Naive thymus-derived CD8-positive, alpha-beta T cell (primary cell): ENCODE measurements around the gene PCIF1. TPM values are rescaled to one million over a fixed set of nuclear protein-coding genes. Genes with fewer than 3 reads are reported as not detected.
"Not testable (repeated sequence)": the region's sequence is repeated elsewhere in the genome, so short reads cannot be mapped to it uniquely, and the experiment has no call there.

Experiments used
- ATAC-seq, 2 donors: fragments of 150-1000 bp; cut with Tn5 transposase in 1 of 2; sonication (Bioruptor Pico), chemical (Tn5 transposase) in 1 of 2; 1 replicate in 1 of 2; 2 replicates in 1 of 2; pipeline ENCODE4 v1.10.0; 2021; ENCODE audit warnings: mild to moderate bottlenecking in 2 of 2, moderate library complexity in 2 of 2
- POLR2A ChIA-PET: fragments of 350-600 bp; sonication (Branson Sonifier 250); formaldehyde crosslinking; loops from one replicate; lab custom pipeline; 2021; ENCODE audit warnings: antibody characterized with exemption; lab: Charles Lee
- DNase-seq, 10 donors: peaks; one replicate each; pipeline versions ENCODE4 v3.0.0 to v3.0.0-alpha.2; 2020 to 2022
- H3K27ac Mint-ChIP-seq, 10 donors: one replicate each; pipeline ENCODE4 v1.8.0; 2020 to 2022; ENCODE audit warnings: mild to moderate bottlenecking in 10 of 10, mixed read lengths in 10 of 10, moderate library complexity in 4 of 10, inconsistent platforms in 1 of 10
- H3K27me3 Mint-ChIP-seq, 5 donors: one replicate each; pipeline ENCODE4 v1.8.0; 2021 to 2022; ENCODE audit warnings: mixed read lengths in 5 of 5
- H3K36me3 Mint-ChIP-seq, 3 donors: one replicate each; pipeline ENCODE4 v1.8.0; 2020 to 2022; ENCODE audit warnings: mixed read lengths in 3 of 3, mild to moderate bottlenecking in 2 of 3, inconsistent platforms in 1 of 3
- H3K4me1 Mint-ChIP-seq, 4 donors: one replicate each; pipeline ENCODE4 v1.8.0; 2021 to 2022; ENCODE audit warnings: mixed read lengths in 4 of 4
- H3K4me3 Mint-ChIP-seq, 10 donors: one replicate each; pipeline ENCODE4 v1.8.0; 2020 to 2022; ENCODE audit warnings: mild to moderate bottlenecking in 10 of 10, mixed read lengths in 10 of 10, moderate library complexity in 6 of 10, inconsistent platforms in 1 of 10
- H3K9me3 Mint-ChIP-seq, 9 donors: one replicate each; pipeline ENCODE4 v1.8.0; 2020 to 2022; ENCODE audit warnings: mixed read lengths in 9 of 9, mild to moderate bottlenecking in 3 of 9, inconsistent platforms in 1 of 9, moderate library complexity in 1 of 9
- polyA plus RNA-seq, 3 donors: library from polyadenylated mRNA; unstranded; fragments of 300-500 nt; fragmentation: Illumina TruSeq; gene quantifications; one replicate each; pipeline ENCODE4 v1.2.3, GENCODE V29; 2021
- total RNA-seq, 8 experiments: library from RNA in 2 of 8; stranded (reverse) in 2 of 8; gene quantifications; one replicate each; pipeline ENCODE4 v1.2.3 and lab custom pipeline; 2021 to 2026

Gene PCIF1
- total and polyA plus RNA-seq, 5 experiments from 2014 or later, result 60.8 to 94.2 (median 78.7) TPM

DNA sequence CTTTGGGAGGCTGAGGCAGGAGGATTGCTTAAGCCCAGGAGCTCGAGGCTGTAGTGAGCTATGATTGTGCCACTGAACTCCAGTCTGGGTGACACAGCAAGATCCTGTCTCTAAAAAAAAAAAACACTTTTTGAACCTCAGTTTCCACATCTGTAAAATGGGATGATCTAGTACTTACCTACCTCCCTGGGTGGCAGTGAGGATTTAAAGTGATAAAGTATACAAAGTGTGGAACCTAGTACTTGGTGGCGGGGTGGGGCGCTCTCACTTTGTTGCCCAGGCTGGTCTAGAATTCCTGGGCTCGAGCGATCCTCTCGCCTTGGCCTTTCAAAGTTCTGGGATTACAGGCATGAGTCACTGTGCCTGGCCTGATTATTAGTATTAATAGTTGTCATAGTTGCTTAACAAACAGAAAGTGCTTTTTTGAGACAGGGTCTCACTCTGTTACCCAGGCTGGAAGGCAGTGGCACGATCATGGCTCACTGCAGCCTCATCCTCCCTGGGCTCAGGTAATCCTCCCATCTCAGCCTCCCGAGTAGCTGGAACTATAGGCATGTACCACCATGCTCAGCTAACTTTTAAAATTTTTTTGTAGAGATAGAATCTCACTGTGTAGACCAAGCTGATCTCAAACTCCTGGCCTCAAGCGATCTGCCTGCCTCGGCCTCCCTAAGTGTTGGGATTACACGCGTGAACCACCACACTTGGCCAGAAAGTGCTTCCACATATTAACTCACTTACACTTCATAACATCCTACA is 15.5 kb upstream of the PCIF1 start:
- DNase-seq (no peak), ATAC-seq (no peak)
- Mint-ChIP-seq H3K9me3 (no peaks in the 10 kb centered on the region), H3K27ac (no peak overlapping the region), H3K4me3 (no peak overlapping the region), H3K27me3 (peaks cover 5 to 33% (median 27%) of the 10 kb centered on the region in 5 donors), H3K4me1 (peaks cover 0 to 3% (median under 1%) of the 10 kb centered on the region in 4 donors), H3K36me3 (no peaks in the 10 kb centered on the region)
- POLR2A ChIA-PET, result interaction anchor here (1.1 to 2.8 kb wide), 3 partner anchors 10 to 95 kb away, joined by 3 to 12 read pairs (median 6); partner anchors contain the start of gene PCIF1

- POLR2A ChIA-PET, result interaction anchor here (0.5 to 2.8 kb wide), 4 partner anchors 9 to 96 kb away, joined by 3 to 12 read pairs (median 5); partner anchors contain the start of gene PCIF1
- no peak for DNase-seq
- Mint-ChIP-seq H3K27me3 (peaks cover 0 to 25% (median 21%) of the 10 kb centered on the region in 5 donors), H3K9me3 (no peaks in the 10 kb centered on the region), H3K4me3 (no peak overlapping the region), H3K27ac (peak overlapping the region in 1 of 10 donors; percentile 52), H3K36me3 (no peaks in the 10 kb centered on the region), H3K4me1 (peaks cover 0 to 6% (median 3%) of the 10 kb centered on the region in 4 donors)
- ATAC-seq, result no peak
Measured at GRCh38 chr20:45919542-45920399, 14.7 kb upstream of the PCIF1 start.

GRCh38 chr20:45920462-45921336 is 13.8 kb upstream of the PCIF1 start:
- Mint-ChIP-seq H3K27me3 (peaks cover 0 to 21% (median 18%) of the 10 kb centered on the region in 5 donors), H3K36me3 (no peaks in the 10 kb centered on the region), H3K4me3 (no peak overlapping the region), H3K27ac (peak overlapping the region in 1 of 10 donors; percentile 52), H3K4me1 (peaks cover 0 to 6% (median 3%) of the 10 kb centered on the region in 4 donors), H3K9me3 (no peaks in the 10 kb centered on the region)
- ATAC-seq, result no peak
- DNase-seq, result no peak
- POLR2A ChIA-PET, result interaction anchor here (0.7 to 2.8 kb wide), 4 partner anchors 14 to 97 kb away, joined by 3 to 12 read pairs (median 4); partner anchors contain the start of gene PCIF1

DNA sequence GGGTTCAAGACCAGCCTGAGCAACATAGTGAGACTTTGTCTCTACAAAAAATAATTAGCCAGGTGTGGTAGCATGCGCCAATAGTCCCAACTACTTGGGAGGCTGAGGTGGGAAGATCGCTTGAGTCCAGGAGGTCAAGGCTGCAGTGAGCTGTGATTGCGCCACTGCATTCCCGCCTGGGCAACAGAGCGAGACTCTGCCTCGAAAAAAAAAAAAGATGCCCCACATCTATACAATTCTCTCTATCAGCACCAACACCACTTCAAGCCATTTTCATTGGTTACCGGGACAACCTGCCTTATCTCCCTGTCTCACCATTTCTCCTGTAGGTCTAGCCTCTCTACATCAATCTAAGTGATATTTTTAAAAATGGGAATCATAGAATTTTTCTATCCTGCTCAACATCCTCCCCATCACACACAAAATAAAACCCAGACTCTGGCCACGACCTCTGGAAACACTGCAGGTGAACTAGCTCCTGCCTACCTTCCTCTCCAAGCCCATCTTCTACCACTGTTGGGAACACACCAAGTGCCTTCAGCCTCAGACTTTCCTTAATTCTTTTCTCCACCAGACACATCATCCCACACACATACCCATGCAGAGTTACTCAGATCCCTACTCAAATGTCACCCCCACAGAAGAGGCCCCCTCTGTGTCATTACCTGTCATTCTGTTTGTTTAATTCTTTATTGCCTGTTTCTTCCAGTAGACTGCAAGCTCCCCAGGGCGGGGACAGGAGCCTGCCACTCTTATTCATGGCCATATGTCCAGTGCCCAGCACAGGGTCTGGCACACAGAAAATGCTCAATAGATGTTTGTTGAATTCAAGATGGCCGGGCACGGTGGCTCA is 12.9 kb upstream of the PCIF1 start:
- no peaks in the 10 kb centered on the region for H3K36me3 Mint-ChIP-seq
- POLR2A ChIA-PET, result interaction anchor here (0.7 to 2.8 kb wide), 4 partner anchors 13 to 59 kb away, joined by 3 to 12 read pairs (median 8); partner anchors contain the start of gene PCIF1
- DNase-seq (no peak), ATAC-seq (no peak)
- H3K9me3 Mint-ChIP-seq, result no peaks in the 10 kb centered on the region
- peak overlapping the region in 1 of 10 donors; percentile 8 for H3K4me3 Mint-ChIP-seq
- peaks cover 0 to 6% (median 3%) of the 10 kb centered on the region in 4 donors for H3K4me1 Mint-ChIP-seq
- peaks cover 0 to 16% (median 11%) of the 10 kb centered on the region in 5 donors for H3K27me3 Mint-ChIP-seq
- peak overlapping the region in 3 of 10 donors; percentile 9 to 43 (median 30) for H3K27ac Mint-ChIP-seq

DNA sequence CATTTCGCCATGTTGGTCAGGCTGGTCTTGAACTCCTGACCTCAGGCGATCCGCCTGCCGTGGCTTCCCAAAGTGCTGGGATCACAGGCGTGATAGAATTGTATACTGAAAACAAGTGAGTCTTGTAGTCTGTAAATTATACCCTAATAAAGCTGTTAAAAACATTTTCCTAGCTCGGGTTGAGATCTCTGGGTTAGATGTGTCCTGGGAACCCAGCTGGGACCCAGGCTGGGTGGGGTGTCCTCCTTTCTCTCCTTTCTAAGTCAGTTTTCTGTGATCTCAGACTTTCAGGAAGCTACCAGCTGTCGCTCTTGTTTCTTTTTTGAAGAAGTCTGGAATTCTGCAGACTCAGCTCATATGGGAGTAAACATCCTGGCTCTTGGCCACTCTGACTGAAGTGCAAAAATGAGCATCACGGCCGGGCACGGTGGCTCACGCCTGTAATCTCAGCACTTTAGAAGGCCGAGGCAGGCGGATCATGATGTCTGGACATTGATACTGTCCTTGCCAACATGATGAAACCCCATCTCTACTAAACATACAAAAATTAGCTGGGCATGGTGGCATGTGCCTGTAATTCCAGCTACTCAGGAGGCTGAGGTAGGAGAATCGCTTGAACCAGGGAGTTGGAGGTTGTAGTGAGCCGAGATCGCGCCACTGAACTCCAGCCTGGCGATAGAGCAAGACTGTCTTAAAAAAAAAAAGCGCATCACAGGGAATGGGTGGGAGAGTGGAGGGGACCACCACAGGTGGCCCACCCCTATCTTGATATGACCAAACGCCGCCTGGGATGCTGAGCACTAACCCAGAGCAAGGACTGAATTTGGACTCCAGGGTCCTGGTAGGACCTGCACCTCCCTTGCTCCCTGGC is 9.9 kb upstream of the PCIF1 start:
- Mint-ChIP-seq H3K4me3 (no peak overlapping the region), H3K9me3 (no peaks in the 10 kb centered on the region), H3K27ac (peak overlapping the region in 1 of 10 donors; percentile 8), H3K36me3 (no peaks in the 10 kb centered on the region), H3K4me1 (peaks cover 0 to 8% (median 5%) of the 10 kb centered on the region in 4 donors), H3K27me3 (peaks cover 0 to 13% (median 6%) of the 10 kb centered on the region in 5 donors)
- POLR2A ChIA-PET, result interaction anchor here (1.9 to 2.7 kb wide), 2 partner anchors 10 to 35 kb away, joined by 10 to 12 read pairs; partner anchors contain the start of genes CTSA, NEURL2 and PCIF1
- DNase-seq, result no peak
- no peak for ATAC-seq

DNA sequence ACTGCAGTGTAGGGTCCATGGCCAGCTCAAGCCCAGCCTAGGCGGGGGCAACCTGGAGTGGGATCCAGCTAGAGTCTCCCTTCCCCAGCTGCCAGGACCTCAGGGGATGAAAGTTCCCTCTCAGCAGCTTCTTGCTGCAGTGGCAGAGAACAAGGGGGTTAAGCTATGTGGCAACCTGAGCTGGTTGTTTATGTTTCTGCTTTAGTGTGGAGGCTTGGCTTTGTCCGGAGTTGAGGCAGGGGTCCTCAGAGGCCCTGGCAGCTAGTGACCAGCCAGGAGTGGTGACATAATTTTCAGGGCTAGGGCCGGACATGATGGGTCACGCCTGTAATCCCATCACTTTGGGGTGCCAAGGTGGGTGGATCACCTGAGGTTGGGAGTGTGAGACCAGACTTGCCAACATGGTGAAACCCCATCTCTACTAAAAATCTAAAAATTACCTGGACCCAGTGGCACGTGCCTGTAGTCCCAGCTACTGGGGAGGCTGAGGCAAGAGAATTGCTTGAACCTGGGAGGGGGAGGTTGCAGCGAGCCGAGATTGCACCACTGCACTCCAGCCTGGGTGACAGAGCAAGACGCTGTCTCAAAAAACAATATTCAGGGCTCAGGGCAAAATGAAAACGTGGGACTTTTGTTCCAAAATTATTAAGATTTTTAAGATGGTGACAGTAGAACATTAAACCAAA is 8.5 kb upstream of the PCIF1 start:
- DNase-seq (no peak), ATAC-seq (no peak)
- H3K36me3 Mint-ChIP-seq, result no peaks in the 10 kb centered on the region
- no peaks in the 10 kb centered on the region for H3K9me3 Mint-ChIP-seq
- H3K27ac Mint-ChIP-seq, result peak overlapping the region in 1 of 10 donors; percentile 45
- POLR2A ChIA-PET, result interaction anchor here (1.0 to 2.7 kb wide), 3 partner anchors 8 to 68 kb away, joined by 3 to 12 read pairs (median 10); partner anchors contain the start of genes CTSA, NEURL2 and PCIF1
- peaks cover 0 to 7% (median 1%) of the 10 kb centered on the region in 5 donors for H3K27me3 Mint-ChIP-seq
- H3K4me1 Mint-ChIP-seq, result peaks cover 0 to 10% (median 5%) of the 10 kb centered on the region in 4 donors
- H3K4me3 Mint-ChIP-seq, result no peak overlapping the region

DNA sequence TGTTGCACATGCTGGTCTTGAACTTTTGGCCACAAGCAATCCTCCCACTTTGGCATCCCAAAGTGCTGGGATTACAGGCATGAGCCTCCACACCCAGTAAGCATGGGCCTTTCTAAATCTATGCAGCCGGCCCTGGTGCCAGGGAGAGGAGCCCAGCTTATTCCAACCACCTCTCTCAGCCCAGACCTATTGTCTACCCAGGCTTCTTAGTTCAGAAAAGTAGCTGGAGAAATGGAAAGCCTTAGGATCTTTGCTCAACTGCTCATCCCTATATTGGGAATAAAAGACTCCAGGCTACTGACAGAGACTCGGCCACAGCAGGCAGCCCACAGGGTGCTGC is 7.8 kb upstream of the PCIF1 start:
- POLR2A ChIA-PET, result interaction anchor here (2.7 kb wide), 1 partner anchor 37 kb away, joined by 10 read pairs; the partner anchor contains the start of genes CTSA and NEURL2
- Mint-ChIP-seq H3K4me1 (peaks cover 0 to 8% (median 5%) of the 10 kb centered on the region in 4 donors), H3K36me3 (no peaks in the 10 kb centered on the region), H3K9me3 (no peaks in the 10 kb centered on the region), H3K27ac (peak overlapping the region in 1 of 10 donors; percentile 33), H3K4me3 (no peak overlapping the region), H3K27me3 (peaks cover 0 to 2% (median 0%) of the 10 kb centered on the region in 5 donors)
- ATAC-seq (no peak), DNase-seq (no peak)

GRCh38 chr20:45927071-45927878 is 7.2 kb upstream of the PCIF1 start:
- H3K27ac Mint-ChIP-seq, result peak overlapping the region in 6 of 10 donors; percentile 5 to 85 (median 39)
- ATAC-seq, result no peak
- no peaks in the 10 kb centered on the region for H3K9me3 Mint-ChIP-seq
- no peak for DNase-seq
- no peaks in the 10 kb centered on the region for H3K27me3 Mint-ChIP-seq
- H3K4me3 Mint-ChIP-seq, result no peak overlapping the region
- POLR2A ChIA-PET, result interaction anchor here (0.7 to 2.7 kb wide), 2 partner anchors 37 to 46 kb away, joined by 3 to 10 read pairs; partner anchors contain the start of genes CTSA, NEURL2 and ZSWIM1
- H3K36me3 Mint-ChIP-seq, result no peaks in the 10 kb centered on the region
- peaks cover 0 to 11% (median 5%) of the 10 kb centered on the region in 4 donors for H3K4me1 Mint-ChIP-seq

- Mint-ChIP-seq H3K4me3 (peak overlapping the region in 2 of 10 donors; percentile 29 to 48), H3K4me1 (peaks cover 6 to 25% (median 11%) of the 10 kb centered on the region in 4 donors), H3K27ac (peak overlapping the region in 1 of 10 donors; percentile 4)
- not testable (repeated sequence) for DNase-seq, H3K9me3 Mint-ChIP-seq, H3K27me3 Mint-ChIP-seq, ATAC-seq, H3K36me3 Mint-ChIP-seq
- POLR2A ChIA-PET, result interaction anchor here (1.1 kb wide), 1 partner anchor 27 kb away, joined by 3 read pairs; no protein-coding TSS in a partner anchor
Measured at GRCh38 chr20:45931680-45932079, 2.8 kb upstream of the PCIF1 start.
